IMR-90 (cell line): ENCODE data around the gene UBE2O. TPM values are rescaled to one million over a fixed set of nuclear protein-coding genes. Genes with fewer than 3 reads are reported as not detected.

ENCODE experiments used
- ATAC-seq: fragments of 200-7000 bp; cut with Tn5 transposase; 2 replicates; pipeline ENCODE4 v1.9.1; 2020; ENCODE audit warnings: low read depth, mild to moderate bottlenecking, moderate library complexity
- BruUV-seq: library from RNA; stranded (reverse); fragments of 400-500 nt; replicated peaks from 2 replicates; lab custom pipeline; 2021; lab: Mats Ljungman, UMichigan
- CTCF ChIA-PET: fragments of 300-600 bp; formaldehyde crosslinking; extraction: SDS; loops from one replicate; lab custom pipeline; 2021; ENCODE audit warnings: antibody characterized with exemption; lab: Yijun Ruan, JAX
- POLR2A ChIA-PET: fragments of 300-600 bp; sonication (Branson Sonifier 250); formaldehyde crosslinking; loops from one replicate; lab custom pipeline; 2022; ENCODE audit warnings: antibody characterized with exemption; ENCODE audit not compliant: unreplicated experiment; lab: Charles Lee
- DNase-seq: peaks from one replicate; pipeline ENCODE4 v3.0.0; 2013
- H2AFZ ChIP-seq: replicated peaks from 2 replicates; pipeline ENCODE3; 2013; ENCODE audit warnings: low read length, mild to moderate bottlenecking; ENCODE audit not compliant: poor library complexity
- H2AK5ac ChIP-seq: 2 replicates; pipeline ENCODE4 v1.6.1; 2013; ENCODE audit warnings: low read depth, low read length, inconsistent platforms
- H2AK9ac ChIP-seq: replicated peaks from 2 replicates; pipeline ENCODE3; 2013; ENCODE audit warnings: mild to moderate bottlenecking, low read depth, low read length, moderate library complexity; ENCODE audit not compliant: poor library complexity
- H2BK120ac ChIP-seq: 2 replicates; pipeline ENCODE4 v1.6.1; 2013; ENCODE audit warnings: low read depth, low read length, inconsistent platforms
- H2BK15ac ChIP-seq: 3 replicates; pipeline ENCODE4 v1.6.1; 2013; ENCODE audit warnings: low read depth, low read length, inconsistent platforms
- H2BK20ac ChIP-seq: 2 replicates; pipeline ENCODE4 v1.6.1; 2013; ENCODE audit warnings: low read depth, mild to moderate bottlenecking, inconsistent platforms, low read length, moderate library complexity
- H2BK5ac ChIP-seq: 2 replicates; pipeline ENCODE4 v1.6.1; 2013; ENCODE audit warnings: mild to moderate bottlenecking, low read depth, low read length, inconsistent platforms; ENCODE audit not compliant: poor library complexity, severe bottlenecking
- H3K14ac ChIP-seq: replicated peaks from 2 replicates; pipeline ENCODE4 v1.6.1; 2013; ENCODE audit warnings: low read depth, low read length, inconsistent platforms
- H3K18ac ChIP-seq: 2 replicates; pipeline ENCODE4 v1.6.1; 2013; ENCODE audit warnings: low read depth, low read length, control low read depth
- H3K23ac ChIP-seq: 2 replicates; pipeline ENCODE4 v1.6.1; 2013; ENCODE audit warnings: low read depth, low read length, inconsistent platforms
- H3K27ac ChIP-seq: 2 replicates; pipeline ENCODE4 v1.5.1; 2013; ENCODE audit warnings: mild to moderate bottlenecking, control low read depth, low read length; ENCODE audit not compliant: insufficient read depth
- H3K27me3 ChIP-seq: 2 replicates; pipeline ENCODE4 v1.6.1; 2013; ENCODE audit warnings: low read length; ENCODE audit not compliant: control insufficient read depth, insufficient read depth
- H3K36me3 ChIP-seq: 2 replicates; pipeline ENCODE4 v1.6.1; 2013; ENCODE audit warnings: low read length, mixed read lengths; ENCODE audit not compliant: control insufficient read depth, insufficient read depth
- H3K4ac ChIP-seq: 2 replicates; pipeline ENCODE4 v1.6.1; 2013; ENCODE audit warnings: low read depth, low read length, inconsistent platforms
- H3K4me1 ChIP-seq: 2 replicates; pipeline ENCODE4 v1.6.1; 2013; ENCODE audit warnings: low read length, mixed read lengths; ENCODE audit not compliant: control insufficient read depth, insufficient read depth
- H3K4me2 ChIP-seq: 2 replicates; pipeline ENCODE4 v1.6.1; 2013; ENCODE audit warnings: low read depth, mild to moderate bottlenecking, control low read depth, low read length, moderate library complexity
- H3K4me3 ChIP-seq: 2 replicates; pipeline ENCODE4 v1.5.1; 2013; ENCODE audit warnings: low read depth, mild to moderate bottlenecking, control low read depth, low read length, moderate library complexity; ENCODE audit not compliant: insufficient read depth
- H3K56ac ChIP-seq: 2 replicates; pipeline ENCODE4 v1.6.1; 2013; ENCODE audit warnings: low read length, inconsistent platforms; ENCODE audit not compliant: insufficient read depth; ENCODE audit errors: extremely low read depth
- H3K79me1 ChIP-seq, 2 experiments: 2 replicates each; pipeline ENCODE4 v1.6.1; 2013; ENCODE audit warnings: low read length in 2 of 2, inconsistent platforms in 1 of 2, low read depth in 1 of 2
- H3K9ac ChIP-seq: 2 replicates; pipeline ENCODE4 v1.6.1; 2013; ENCODE audit warnings: low read depth, low read length, control low read depth
- H3K9me1 ChIP-seq: 2 replicates; pipeline ENCODE4 v1.6.1; 2013; ENCODE audit warnings: low read length, inconsistent platforms; ENCODE audit not compliant: insufficient read depth
- H3K9me3 ChIP-seq: 2 replicates; pipeline ENCODE4 v1.6.1; 2013; ENCODE audit warnings: low read length; ENCODE audit not compliant: control insufficient read depth, insufficient read depth
- H4K20me1 ChIP-seq: 2 replicates; pipeline ENCODE4 v1.6.1; 2013; ENCODE audit warnings: low read length, inconsistent platforms; ENCODE audit not compliant: insufficient read depth
- H4K5ac ChIP-seq: 2 replicates; pipeline ENCODE4 v1.6.1; 2013; ENCODE audit warnings: mild to moderate bottlenecking, low read depth, low read length, control low read depth
- H4K8ac ChIP-seq, 2 experiments: 2 replicates each; pipeline ENCODE4 v1.6.1; 2013; ENCODE audit warnings: low read depth in 2 of 2, low read length in 2 of 2, control low read depth in 1 of 2, inconsistent platforms in 1 of 2
- H4K91ac ChIP-seq: 2 replicates; pipeline ENCODE4 v1.6.1; 2013; ENCODE audit warnings: low read depth, low read length, inconsistent platforms; ENCODE audit not compliant: insufficient read depth
- BHLHE40 ChIP-seq: fragments of 150-350 bp; IDR thresholded peaks from 2 replicates; pipeline ENCODE4 v1.6.1; 2016; ENCODE audit warnings: mild to moderate bottlenecking, low read depth, low read length
- CEBPB ChIP-seq: IDR thresholded peaks from 2 replicates; pipeline ENCODE4 v1.6.1; 2012; ENCODE audit warnings: low read depth, low read length, improper control_type of control experiment
- CHD1 ChIP-seq: IDR thresholded peaks from 2 replicates; pipeline ENCODE4 v1.6.1; 2012; ENCODE audit warnings: low read depth, low read length, improper control_type of control experiment
- FOS ChIP-seq: fragments of 150-350 bp; IDR thresholded peaks from 2 replicates; pipeline ENCODE4 v1.6.1; 2016; ENCODE audit warnings: low read depth, low read length
- MAFK ChIP-seq: IDR thresholded peaks from 2 replicates; pipeline ENCODE4 v1.6.1; 2012; ENCODE audit warnings: low read depth, low read length, improper control_type of control experiment
- MAZ ChIP-seq: IDR thresholded peaks from 2 replicates; pipeline ENCODE4 v1.6.1; 2012; ENCODE audit warnings: low read depth, mild to moderate bottlenecking, low read length, improper control_type of control experiment, moderate library complexity, borderline replicate concordance
- MXI1 ChIP-seq: IDR thresholded peaks from 2 replicates; pipeline ENCODE4 v1.6.1; 2012; ENCODE audit warnings: low read depth, mild to moderate bottlenecking, low read length, moderate library complexity, borderline replicate concordance
- NFE2L2 ChIP-seq: fragments of 150-350 bp; IDR thresholded peaks from 2 replicates; pipeline ENCODE4 v1.6.1; 2016; ENCODE audit warnings: low read depth, mild to moderate bottlenecking, low read length
- POLR2A ChIP-seq: IDR thresholded peaks from 2 replicates; pipeline ENCODE4 v1.6.1; 2012; ENCODE audit warnings: mild to moderate bottlenecking, low read depth, low read length
- RAD21 ChIP-seq: IDR thresholded peaks from 2 replicates; pipeline ENCODE4 v1.6.1; 2012; ENCODE audit warnings: low read length, improper control_type of control experiment
- RCOR1 ChIP-seq: IDR thresholded peaks from 2 replicates; pipeline ENCODE4 v1.6.1; 2012; ENCODE audit warnings: mild to moderate bottlenecking, low read length, improper control_type of control experiment; ENCODE audit not compliant: insufficient replicate concordance
- RFX5 ChIP-seq: IDR thresholded peaks from 2 replicates; pipeline ENCODE4 v1.8.0; 2012; ENCODE audit warnings: low read depth, mild to moderate bottlenecking, low read length, moderate library complexity
- SMC3 ChIP-seq: fragments of 150-350 bp; IDR thresholded peaks from 2 replicates; pipeline ENCODE4 v1.6.1; 2016; ENCODE audit warnings: low read depth, mild to moderate bottlenecking, antibody characterized with exemption, low read length, moderate library complexity
- WGBS, 2 experiments: methylation state at CpG; one replicate each; pipeline versions ENCODE4 v1.1.5 to v1.1.7; 2013; ENCODE audit warnings: missing lambda C conversion rate in 2 of 2; ENCODE audit not compliant: insufficient read length in 1 of 2; ENCODE audit errors: extremely low coverage in 2 of 2; 5-methylcytosine and 5-hydroxymethylcytosine counted together
- dilution Hi-C: fragments of 300-500 bp; cut with HindIII; formaldehyde crosslinking; loops from one replicate; pipeline ENCODE4 v1.14.3; 2018; ENCODE audit warnings: low sequenced_read_pairs; ENCODE audit not compliant: unreplicated experiment
- in situ Hi-C: fragments of 300-500 bp; cut with MboI; formaldehyde crosslinking; loops from 3 replicates; pipeline ENCODE4 v1.14.3; 2019; ENCODE audit warnings: low sequenced_read_pairs, inconsistent platforms, mixed read lengths
- intact Hi-C: fragments of 100-400 bp; cut with micrococcal nuclease; formaldehyde crosslinking; loops from 2 replicates; pipeline ENCODE4 v1.10.0; 2022
- polyA plus RNA-seq, 3 experiments: library from polyadenylated mRNA; depleted of rRNA; stranded (reverse); fragments of >200 nt; gene quantifications; 2 replicates each; pipeline ENCODE4 v1.2.3, GENCODE V29; 2012; ENCODE audit warnings: low replicate concordance in 1 of 3
- total RNA-seq: library from RNA; depleted of rRNA; stranded (reverse); fragments of >200 nt; gene quantifications from 2 replicates; pipeline ENCODE4 v1.2.3, GENCODE V29; 2012
- TF ChIP-seq, protein P1 (sequence below): fragments of 150-350 bp; IDR thresholded peaks from 2 replicates; pipeline ENCODE4 v1.6.1; 2016; ENCODE audit warnings: low read depth, mild to moderate bottlenecking, low read length, moderate library complexity, borderline replicate concordance
- TF ChIP-seq, protein P2 (sequence below): conservative IDR thresholded peaks from 2 replicates; pipeline ENCODE4 v1.5.1; 2012; ENCODE audit warnings: mild to moderate bottlenecking, low read depth, low read length, improper control_type of control experiment
- TF ChIP-seq, protein P3 (sequence below): fragments of 150-350 bp; IDR thresholded peaks from 2 replicates; pipeline ENCODE4 v1.6.1; 2017; ENCODE audit warnings: mild to moderate bottlenecking, antibody characterized with exemption, low read length, low read depth

UBE2O gene
- total and polyA plus RNA-seq, 2 of the 4 experiments (the other 2 are of a cell fraction): 17.6 TPM

DNA sequence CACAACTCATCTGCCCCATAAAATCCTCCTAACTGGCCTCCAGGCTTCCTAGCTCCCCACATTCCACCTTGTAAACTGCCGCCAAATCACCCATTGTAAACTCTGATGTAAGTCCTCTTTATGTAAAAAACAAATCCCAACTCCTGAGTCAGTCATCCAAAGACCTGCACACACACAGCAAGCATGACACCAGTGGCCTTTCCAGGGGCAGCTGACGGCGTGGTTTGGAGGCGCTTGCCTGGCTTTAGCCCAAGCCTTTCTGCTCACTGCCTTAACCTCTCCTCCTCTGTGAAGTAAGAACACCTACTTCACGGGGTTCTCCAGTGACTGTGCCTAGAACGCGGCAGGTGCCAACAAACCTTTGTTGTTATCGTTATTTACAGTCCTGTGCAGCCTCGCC is 14.0 kb downstream of the UBE2O start:
- TF ChIP-seq, protein P1, sequence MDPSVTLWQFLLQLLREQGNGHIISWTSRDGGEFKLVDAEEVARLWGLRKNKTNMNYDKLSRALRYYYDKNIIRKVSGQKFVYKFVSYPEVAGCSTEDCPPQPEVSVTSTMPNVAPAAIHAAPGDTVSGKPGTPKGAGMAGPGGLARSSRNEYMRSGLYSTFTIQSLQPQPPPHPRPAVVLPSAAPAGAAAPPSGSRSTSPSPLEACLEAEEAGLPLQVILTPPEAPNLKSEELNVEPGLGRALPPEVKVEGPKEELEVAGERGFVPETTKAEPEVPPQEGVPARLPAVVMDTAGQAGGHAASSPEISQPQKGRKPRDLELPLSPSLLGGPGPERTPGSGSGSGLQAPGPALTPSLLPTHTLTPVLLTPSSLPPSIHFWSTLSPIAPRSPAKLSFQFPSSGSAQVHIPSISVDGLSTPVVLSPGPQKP: no peak
- no peak for TF ChIP-seq CEBPB
- TF ChIP-seq, protein P2, sequence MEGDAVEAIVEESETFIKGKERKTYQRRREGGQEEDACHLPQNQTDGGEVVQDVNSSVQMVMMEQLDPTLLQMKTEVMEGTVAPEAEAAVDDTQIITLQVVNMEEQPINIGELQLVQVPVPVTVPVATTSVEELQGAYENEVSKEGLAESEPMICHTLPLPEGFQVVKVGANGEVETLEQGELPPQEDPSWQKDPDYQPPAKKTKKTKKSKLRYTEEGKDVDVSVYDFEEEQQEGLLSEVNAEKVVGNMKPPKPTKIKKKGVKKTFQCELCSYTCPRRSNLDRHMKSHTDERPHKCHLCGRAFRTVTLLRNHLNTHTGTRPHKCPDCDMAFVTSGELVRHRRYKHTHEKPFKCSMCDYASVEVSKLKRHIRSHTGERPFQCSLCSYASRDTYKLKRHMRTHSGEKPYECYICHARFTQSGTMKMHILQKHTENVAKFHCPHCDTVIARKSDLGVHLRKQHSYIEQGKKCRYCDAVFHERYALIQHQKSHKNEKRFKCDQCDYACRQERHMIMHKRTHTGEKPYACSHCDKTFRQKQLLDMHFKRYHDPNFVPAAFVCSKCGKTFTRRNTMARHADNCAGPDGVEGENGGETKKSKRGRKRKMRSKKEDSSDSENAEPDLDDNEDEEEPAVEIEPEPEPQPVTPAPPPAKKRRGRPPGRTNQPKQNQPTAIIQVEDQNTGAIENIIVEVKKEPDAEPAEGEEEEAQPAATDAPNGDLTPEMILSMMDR: no peak
- TF ChIP-seq MXI1: no peak
- no peak for TF ChIP-seq CHD1
- no peak for TF ChIP-seq MAFK
- no peak for TF ChIP-seq SMC3
- TF ChIP-seq FOS: no peak
- TF ChIP-seq POLR2A: no peak
- no peak for TF ChIP-seq RCOR1
- no peak for TF ChIP-seq RFX5
- TF ChIP-seq NFE2L2: no peak
- TF ChIP-seq, protein P3, sequence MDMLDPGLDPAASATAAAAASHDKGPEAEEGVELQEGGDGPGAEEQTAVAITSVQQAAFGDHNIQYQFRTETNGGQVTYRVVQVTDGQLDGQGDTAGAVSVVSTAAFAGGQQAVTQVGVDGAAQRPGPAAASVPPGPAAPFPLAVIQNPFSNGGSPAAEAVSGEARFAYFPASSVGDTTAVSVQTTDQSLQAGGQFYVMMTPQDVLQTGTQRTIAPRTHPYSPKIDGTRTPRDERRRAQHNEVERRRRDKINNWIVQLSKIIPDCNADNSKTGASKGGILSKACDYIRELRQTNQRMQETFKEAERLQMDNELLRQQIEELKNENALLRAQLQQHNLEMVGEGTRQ: no peak
- TF ChIP-seq BHLHE40: no peak
- no peak for TF ChIP-seq RAD21
- no peak for TF ChIP-seq MAZ
- no TSS peak for BruUV-seq
- no peaks in the 10 kb centered on the region for H3K27me3 ChIP-seq
- no peak overlapping the region for H3K14ac ChIP-seq
- 0 out of 2 replicates have a peak overlapping the region, but pooled peaks have one; percentile 7 for H2AK5ac ChIP-seq
- H3K79me1 ChIP-seq: peaks cover 40 to 89% of the 10 kb centered on the region in 2 experiments
- no peaks in the 10 kb centered on the region for H3K9me3 ChIP-seq
- no peak overlapping the region; the same call in 1 of the 2 replicates for H3K4ac ChIP-seq
- H4K8ac ChIP-seq: no peak overlapping the region
- peaks cover 81% of the 10 kb centered on the region for H4K20me1 ChIP-seq
- H3K4me2 ChIP-seq: no peak overlapping the region
- H2BK5ac ChIP-seq: no peak overlapping the region
- H3K23ac ChIP-seq: no peak overlapping the region
- 91% methylated on average over 9 of the region's 9 CpGs; no CpG with 5 or more reads in 1 of the 2 experiments for WGBS, 2 experiments
- peaks cover 47% of the 10 kb centered on the region for H3K9me1 ChIP-seq
- no peak overlapping the region for H4K5ac ChIP-seq
- H3K4me3 ChIP-seq: no peak overlapping the region
- intact Hi-C loops: no loop called here
- no peak overlapping the region for H4K91ac ChIP-seq
- in situ Hi-C loops: no loop called here
- ChIA-PET POLR2A (no interaction called here), CTCF (interaction anchor here (1.4 kb wide), 1 partner anchor 20 kb away, joined by 3 read pairs; no protein-coding TSS in a partner anchor)
- no peak overlapping the region for H2AFZ ChIP-seq
- H2AK9ac ChIP-seq: peak overlapping the region; percentile 32
- dilution Hi-C loops: no loop called here
- H3K9ac ChIP-seq: no peak overlapping the region
- H2BK120ac ChIP-seq: no peak overlapping the region
- H3K36me3 ChIP-seq: peaks cover 4% of the 10 kb centered on the region; the same call in 1 of the 2 replicates
- H2BK20ac ChIP-seq: no peak overlapping the region
- no peak overlapping the region for H3K56ac ChIP-seq
- H3K4me1 ChIP-seq: peaks cover 25% of the 10 kb centered on the region
- no peak overlapping the region for H2BK15ac ChIP-seq
- ATAC-seq (no peak), DNase-seq (peak; percentile 36)
- H3K27ac ChIP-seq: no peak overlapping the region
- no peak overlapping the region for H3K18ac ChIP-seq
